Measurements from ENCODE around the gene EPHA8. TPM values are rescaled to one million over a fixed set of nuclear protein-coding genes. Genes with fewer than 3 reads are reported as not detected.

Gene EPHA8
- total RNA-seq, 2 experiments from 2014 or later: not detected

DNA sequence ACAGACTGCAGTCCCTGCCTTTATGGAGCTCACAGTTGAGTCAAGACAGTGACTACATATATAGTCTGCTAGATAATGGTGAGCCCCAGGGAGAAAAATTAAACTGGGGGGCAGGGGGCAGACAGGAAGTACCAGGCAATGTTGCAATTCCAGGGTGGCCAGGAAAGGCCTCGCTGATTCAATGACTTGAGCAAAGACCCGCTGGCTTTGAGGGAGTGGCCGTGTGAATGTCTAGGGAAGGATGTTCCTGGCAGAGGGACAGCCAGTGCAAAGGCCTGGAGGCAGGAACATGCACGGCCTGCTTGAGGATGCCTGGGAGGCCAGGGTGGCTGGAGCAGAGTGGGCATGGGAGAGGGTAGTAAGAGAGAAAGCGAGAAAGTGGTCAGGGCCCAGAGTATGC, 23.0 kb upstream of the EPHA8 start:
- DNase-seq: no peak
- no peaks in the 10 kb centered on the region for H3K9me3 Mint-ChIP-seq
- no peak overlapping the region for H3K4me3 Mint-ChIP-seq
- no peaks in the 10 kb centered on the region for H3K27me3 Mint-ChIP-seq
- H3K36me3 Mint-ChIP-seq: peaks cover 2% of the 10 kb centered on the region
- intact Hi-C loops (cut with micrococcal nuclease): no loop called here
- no peak overlapping the region for H3K27ac Mint-ChIP-seq
- ChIA-PET POLR2A (no interaction called here), CTCF (no interaction called here)
- H3K4me1 Mint-ChIP-seq (ENCODE audit: low read depth): peaks cover 5% of the 10 kb centered on the region

- no peak overlapping the region for H3K27ac Mint-ChIP-seq
- ChIA-PET CTCF (no interaction called here), POLR2A (no interaction called here)
- H3K27me3 Mint-ChIP-seq: peaks cover 5% of the 10 kb centered on the region
- H3K4me1 Mint-ChIP-seq (ENCODE audit: low read depth): peaks cover 5% of the 10 kb centered on the region
- no peak for DNase-seq
- no peak overlapping the region for H3K4me3 Mint-ChIP-seq
- no peaks in the 10 kb centered on the region for H3K9me3 Mint-ChIP-seq
- H3K36me3 Mint-ChIP-seq: no peaks in the 10 kb centered on the region
- intact Hi-C loops (cut with micrococcal nuclease): no loop called here
These were observed 20.4 kb upstream of the EPHA8 start for GRCh38 chr1:22542886-22543285.

GRCh38 chr1:22543679-22544078, 19.6 kb upstream of the EPHA8 start:
- POLR2A ChIA-PET: interaction anchor here (0.7 kb wide), 1 partner anchor 912 kb away, joined by 3 read pairs; no protein-coding TSS in a partner anchor
- H3K4me3 Mint-ChIP-seq: no peak overlapping the region

DNA sequence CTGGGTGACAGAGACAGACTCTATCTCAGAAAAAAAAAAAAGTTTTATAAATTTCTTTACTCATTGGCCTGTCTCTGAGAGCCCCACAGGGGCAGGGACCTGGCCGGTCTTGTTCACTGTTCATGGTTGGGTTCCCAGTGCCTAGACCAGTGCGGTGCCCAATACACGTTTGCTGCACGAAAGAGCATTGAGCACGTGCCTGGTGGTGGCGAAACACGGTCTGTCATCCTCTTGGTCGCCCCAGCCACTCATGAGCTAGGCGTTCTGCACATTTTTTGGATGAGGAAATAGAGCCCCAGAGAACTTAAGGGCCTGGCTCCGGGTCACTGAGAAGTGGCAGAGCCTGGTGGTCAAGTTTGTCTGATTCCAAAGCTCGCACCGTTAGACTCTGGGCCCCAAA, 18.7 kb upstream of the EPHA8 start:
- Mint-ChIP-seq H3K27ac (no peak overlapping the region), H3K36me3 (no peaks in the 10 kb centered on the region), H3K4me1 (ENCODE audit: low read depth) (no peaks in the 10 kb centered on the region), H3K9me3 (no peaks in the 10 kb centered on the region), H3K27me3 (peaks cover 15% of the 10 kb centered on the region), H3K4me3 (no peak overlapping the region)
- CTCF ChIA-PET: no interaction called here
- POLR2A ChIA-PET: interaction anchor here (0.7 kb wide), 1 partner anchor 913 kb away, joined by 3 read pairs; no protein-coding TSS in a partner anchor
- intact Hi-C loops (cut with micrococcal nuclease): no loop called here
- no peak for DNase-seq

More at GRCh38 chr1:22543679-22544078, 19.6 kb upstream of the EPHA8 start:
- Mint-ChIP-seq H3K4me1 (ENCODE audit: low read depth) (peaks cover 5% of the 10 kb centered on the region), H3K9me3 (no peaks in the 10 kb centered on the region), H3K27ac (no peak overlapping the region), H3K36me3 (no peaks in the 10 kb centered on the region), H3K27me3 (peaks cover 9% of the 10 kb centered on the region)
- intact Hi-C loops (cut with micrococcal nuclease): no loop called here
- CTCF ChIA-PET: no interaction called here
- no peak for DNase-seq

- no peaks in the 10 kb centered on the region for H3K36me3 Mint-ChIP-seq
- ChIA-PET CTCF (no interaction called here), POLR2A (no interaction called here)
- intact Hi-C loops (cut with micrococcal nuclease): no loop called here
- no peak overlapping the region for H3K4me3 Mint-ChIP-seq
- no peak overlapping the region for H3K27ac Mint-ChIP-seq
- no peak for DNase-seq
- no peaks in the 10 kb centered on the region for H3K9me3 Mint-ChIP-seq
- peaks cover 15% of the 10 kb centered on the region for H3K27me3 Mint-ChIP-seq
- H3K4me1 Mint-ChIP-seq (ENCODE audit: low read depth): no peaks in the 10 kb centered on the region
These were observed 18.1 kb upstream of the EPHA8 start for GRCh38 chr1:22545141-22545540.

GRCh38 chr1:22547186-22547817, 16.0 kb upstream of the EPHA8 start:
- intact Hi-C loops (cut with micrococcal nuclease): no loop called here
- no peak for DNase-seq
- H3K4me3 Mint-ChIP-seq: no peak overlapping the region
- H3K36me3 Mint-ChIP-seq: no peaks in the 10 kb centered on the region
- ChIA-PET CTCF (no interaction called here), POLR2A (no interaction called here)
- no peaks in the 10 kb centered on the region for H3K4me1 Mint-ChIP-seq (ENCODE audit: low read depth)
- no peak overlapping the region for H3K27ac Mint-ChIP-seq
- peaks cover 22% of the 10 kb centered on the region for H3K27me3 Mint-ChIP-seq
- no peaks in the 10 kb centered on the region for H3K9me3 Mint-ChIP-seq

GRCh38 chr1:22547818-22548462, 15.3 kb upstream of the EPHA8 start:
- Mint-ChIP-seq H3K9me3 (no peaks in the 10 kb centered on the region), H3K27ac (no peak overlapping the region), H3K36me3 (no peaks in the 10 kb centered on the region), H3K27me3 (peaks cover 26% of the 10 kb centered on the region), H3K4me3 (no peak overlapping the region), H3K4me1 (ENCODE audit: low read depth) (no peaks in the 10 kb centered on the region)
- CTCF ChIA-PET: no interaction called here
- intact Hi-C loops (cut with micrococcal nuclease): no loop called here
- no peak for DNase-seq
- POLR2A ChIA-PET: no interaction called here

- intact Hi-C loops (cut with micrococcal nuclease): no loop called here
- Mint-ChIP-seq H3K9me3 (no peaks in the 10 kb centered on the region), H3K4me1 (ENCODE audit: low read depth) (no peaks in the 10 kb centered on the region), H3K36me3 (no peaks in the 10 kb centered on the region), H3K27ac (no peak overlapping the region), H3K4me3 (no peak overlapping the region), H3K27me3 (peaks cover 36% of the 10 kb centered on the region)
- DNase-seq: no peak
- CTCF ChIA-PET: no interaction called here
- POLR2A ChIA-PET: no interaction called here
These were observed 13.3 kb upstream of the EPHA8 start for GRCh38 chr1:22550021-22550420.

GRCh38 chr1:22551591-22551990, 11.7 kb upstream of the EPHA8 start:
- Mint-ChIP-seq H3K27ac (no peak overlapping the region), H3K36me3 (no peaks in the 10 kb centered on the region), H3K9me3 (no peaks in the 10 kb centered on the region), H3K4me1 (ENCODE audit: low read depth) (no peaks in the 10 kb centered on the region), H3K27me3 (peaks cover 49% of the 10 kb centered on the region), H3K4me3 (no peak overlapping the region)
- DNase-seq: no peak
- intact Hi-C loops (cut with micrococcal nuclease): no loop called here
- ChIA-PET POLR2A (no interaction called here), CTCF (no interaction called here)

DNA sequence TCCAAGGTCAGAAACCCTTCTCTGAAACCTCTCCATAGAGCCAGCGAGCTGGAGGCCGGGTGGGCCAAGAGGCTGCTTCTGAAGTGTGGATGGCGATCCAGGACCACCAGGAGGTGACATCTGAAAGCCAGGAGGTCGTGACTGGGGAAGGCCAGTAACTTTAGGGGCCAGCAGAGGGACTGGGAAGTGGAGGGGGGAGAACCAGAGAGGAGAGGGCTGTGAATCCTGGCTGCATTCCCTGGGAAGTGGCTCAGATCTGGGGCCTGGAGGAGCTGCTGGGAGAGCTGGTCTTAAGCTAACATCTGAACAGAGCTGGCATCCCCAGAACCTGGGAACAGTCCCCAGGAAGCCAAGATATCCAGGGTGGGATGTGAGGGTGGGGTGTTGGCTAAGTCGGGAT, 11.3 kb upstream of the EPHA8 start:
- DNase-seq: no peak
- Mint-ChIP-seq H3K36me3 (no peaks in the 10 kb centered on the region), H3K27ac (no peak overlapping the region), H3K9me3 (no peaks in the 10 kb centered on the region), H3K4me1 (ENCODE audit: low read depth) (no peaks in the 10 kb centered on the region), H3K27me3 (peaks cover 50% of the 10 kb centered on the region), H3K4me3 (no peak overlapping the region)
- ChIA-PET CTCF (no interaction called here), POLR2A (no interaction called here)
- intact Hi-C loops (cut with micrococcal nuclease): no loop called here

DNA sequence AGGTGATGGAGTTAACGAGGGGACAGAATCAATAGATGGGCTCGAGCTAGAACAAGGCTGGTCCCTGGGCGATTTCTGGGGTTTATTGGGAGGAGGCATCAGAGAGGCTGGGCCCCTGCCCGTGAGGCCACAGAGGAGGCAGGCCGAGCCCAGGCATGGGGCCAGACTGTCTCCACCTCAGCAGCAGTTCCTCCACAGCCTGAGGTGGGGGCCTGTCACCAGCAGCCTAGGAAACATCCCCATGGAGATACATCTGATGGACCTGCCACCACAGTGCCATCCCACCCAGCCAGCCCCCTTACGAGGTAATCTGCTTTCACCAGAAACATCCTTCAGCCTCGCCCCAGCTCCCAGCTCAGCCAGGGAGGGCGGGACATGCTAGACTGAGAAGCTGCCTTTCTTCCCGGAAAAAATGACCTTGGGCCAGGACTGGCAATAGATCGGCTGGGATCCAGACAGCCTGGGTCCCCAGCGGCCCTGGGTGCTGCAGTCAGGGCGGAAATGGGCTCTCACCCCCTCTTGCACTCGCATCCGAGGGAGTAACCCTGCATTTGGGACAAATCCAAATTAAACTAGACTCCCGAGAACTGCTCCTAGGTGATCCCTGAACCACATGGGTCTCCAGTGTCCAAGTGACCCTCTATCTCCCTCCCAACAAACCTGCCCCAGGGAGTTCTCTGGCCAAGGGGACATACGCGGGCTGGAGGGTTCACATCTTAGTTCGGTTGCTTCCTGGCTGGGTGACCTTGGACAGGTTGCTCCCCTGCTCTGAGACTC, 10.0 kb upstream of the EPHA8 start:
- CTCF ChIA-PET: no interaction called here
- Mint-ChIP-seq H3K36me3 (no peaks in the 10 kb centered on the region), H3K9me3 (no peaks in the 10 kb centered on the region), H3K4me1 (ENCODE audit: low read depth) (no peaks in the 10 kb centered on the region), H3K27me3 (peaks cover 54% of the 10 kb centered on the region), H3K4me3 (no peak overlapping the region), H3K27ac (no peak overlapping the region)
- POLR2A ChIA-PET: no interaction called here
- intact Hi-C loops (cut with micrococcal nuclease): no loop called here
- no peak for DNase-seq

GRCh38 chr1:22553991-22554522, 9.2 kb upstream of the EPHA8 start:
- CTCF ChIA-PET: no interaction called here
- no peaks in the 10 kb centered on the region for H3K9me3 Mint-ChIP-seq
- H3K4me1 Mint-ChIP-seq (ENCODE audit: low read depth): no peaks in the 10 kb centered on the region
- no peak overlapping the region for H3K27ac Mint-ChIP-seq
- no peaks in the 10 kb centered on the region for H3K36me3 Mint-ChIP-seq
- no peak overlapping the region for H3K4me3 Mint-ChIP-seq
- peaks cover 50% of the 10 kb centered on the region for H3K27me3 Mint-ChIP-seq
- intact Hi-C loops (cut with micrococcal nuclease): no loop called here
- POLR2A ChIA-PET: no interaction called here
- DNase-seq: no peak

GRCh38 chr1:22555371-22555656, 8.0 kb upstream of the EPHA8 start:
- ChIA-PET CTCF (no interaction called here), POLR2A (no interaction called here)
- no peak overlapping the region for H3K4me3 Mint-ChIP-seq
- no peaks in the 10 kb centered on the region for H3K9me3 Mint-ChIP-seq
- intact Hi-C loops (cut with micrococcal nuclease): no loop called here
- H3K27ac Mint-ChIP-seq: no peak overlapping the region
- no peaks in the 10 kb centered on the region for H3K36me3 Mint-ChIP-seq
- no peaks in the 10 kb centered on the region for H3K4me1 Mint-ChIP-seq (ENCODE audit: low read depth)
- H3K27me3 Mint-ChIP-seq: peaks cover 56% of the 10 kb centered on the region
- no peak for DNase-seq

Measured in activated CD4-positive, alpha-beta memory T cell treated with anti-CD3 and anti-CD28 coated beads for 36 hours (primary cell).